HG03066 (cell line): ENCODE measurements around the gene LRRC46.

Experiments used
- ATAC-seq: cut with Tn5 transposase; IDR thresholded peaks from one replicate; pipeline ENCODE4 v1.9.1; 2021; ENCODE audit warnings: low read depth; ENCODE audit not compliant: unreplicated experiment

Gene LRRC46

DNA sequence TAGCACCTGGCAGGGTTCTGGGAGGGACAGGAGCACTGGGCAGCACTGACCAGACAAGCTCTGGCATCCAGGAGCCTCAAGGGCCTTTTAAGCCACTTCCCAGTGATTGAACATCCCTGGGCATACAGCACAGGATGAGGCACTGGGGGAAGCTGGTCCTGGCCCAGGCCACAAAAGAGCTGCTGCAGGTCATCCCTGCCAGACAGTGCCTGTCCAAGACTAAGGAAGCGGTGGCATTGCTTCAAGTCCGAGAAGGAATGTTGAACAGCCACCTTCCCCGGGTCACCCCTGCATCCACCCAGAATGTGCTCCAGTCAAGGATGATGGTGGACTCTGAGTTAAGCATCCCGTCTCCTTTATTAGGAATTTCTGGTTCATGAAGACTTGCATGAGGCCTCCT lies 8.7 kb upstream of the LRRC46 start:
- ATAC-seq: no peak

GRCh38 chr17:47823519-47823918 lies 8.0 kb upstream of the LRRC46 start:
- no peak for ATAC-seq

- ATAC-seq: no peak
These were observed 1.6 kb upstream of the LRRC46 start for GRCh38 chr17:47829870-47830269.

DNA sequence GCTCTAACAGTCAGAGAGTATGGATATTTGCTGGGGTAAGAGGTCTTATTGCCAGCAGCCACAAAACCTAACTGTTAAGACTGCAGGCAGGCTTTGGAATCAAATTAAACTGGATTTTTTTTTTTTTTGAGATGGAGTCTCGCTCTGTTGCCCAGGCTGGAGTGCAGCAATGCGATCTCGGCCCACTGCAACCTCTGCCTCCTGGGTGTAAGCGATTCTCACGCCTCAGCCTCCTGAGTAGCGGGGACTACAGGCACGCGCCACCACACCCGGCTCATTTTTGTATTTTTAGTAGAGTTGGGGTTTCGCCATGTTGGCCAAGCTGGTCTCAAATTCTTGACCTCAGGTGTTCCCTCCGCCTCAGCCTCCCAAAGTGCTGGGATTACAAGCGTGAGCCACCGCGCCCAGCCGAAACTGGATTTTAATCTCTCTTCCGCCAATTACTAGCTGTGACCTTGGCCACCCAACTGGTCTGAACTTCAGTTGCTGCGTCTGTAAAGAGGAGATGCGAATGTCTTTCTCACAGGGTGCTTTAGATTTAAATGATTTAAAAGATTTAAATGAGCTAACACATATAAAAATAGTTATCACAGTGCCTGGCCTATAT lies 971 bp upstream of the LRRC46 start:
- no peak for ATAC-seq

DNA sequence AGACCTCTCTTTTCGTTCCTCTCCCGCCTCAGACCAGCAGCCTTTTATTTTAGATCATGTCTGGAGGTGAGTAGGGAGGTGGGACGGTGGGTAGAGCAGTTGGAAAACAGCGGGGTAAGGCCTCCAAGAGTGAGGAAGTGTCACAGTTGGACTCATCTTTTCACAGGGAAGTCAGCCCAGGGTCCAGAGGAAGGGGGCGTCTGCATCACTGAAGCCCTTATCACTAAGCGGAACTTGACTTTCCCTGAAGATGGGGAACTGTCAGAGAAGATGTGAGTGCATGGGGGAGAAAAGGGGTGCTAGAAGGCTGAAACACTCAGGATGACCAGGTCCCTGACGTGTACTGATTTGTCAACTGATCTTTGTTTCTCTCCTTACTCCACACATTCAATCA lies 461 bp downstream of the LRRC46 start:
- ATAC-seq: no peak

DNA sequence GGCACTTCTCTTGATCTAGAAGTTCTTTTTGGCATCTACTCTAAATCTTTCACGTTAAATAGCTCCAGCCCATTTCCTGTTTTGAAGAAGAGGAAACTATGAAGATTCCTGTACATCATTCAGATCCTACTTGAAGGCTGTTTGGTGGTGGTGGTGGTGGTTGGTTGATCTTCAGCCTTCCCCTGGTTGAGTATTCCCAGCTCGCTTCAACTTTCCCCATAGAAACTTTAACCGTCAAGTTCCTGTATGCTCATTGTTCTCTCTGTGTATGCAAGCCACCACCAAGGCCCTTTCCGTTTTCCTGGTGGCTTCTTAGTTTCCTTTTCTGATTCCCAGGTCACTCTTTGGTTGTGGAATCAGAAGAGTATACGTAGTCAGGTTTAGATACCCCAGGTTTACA lies 3.3 kb downstream of the LRRC46 start:
- no peak for ATAC-seq

GRCh38 chr17:47836601-47837000 lies 5.1 kb downstream of the LRRC46 start:
- ATAC-seq: no peak

DNA sequence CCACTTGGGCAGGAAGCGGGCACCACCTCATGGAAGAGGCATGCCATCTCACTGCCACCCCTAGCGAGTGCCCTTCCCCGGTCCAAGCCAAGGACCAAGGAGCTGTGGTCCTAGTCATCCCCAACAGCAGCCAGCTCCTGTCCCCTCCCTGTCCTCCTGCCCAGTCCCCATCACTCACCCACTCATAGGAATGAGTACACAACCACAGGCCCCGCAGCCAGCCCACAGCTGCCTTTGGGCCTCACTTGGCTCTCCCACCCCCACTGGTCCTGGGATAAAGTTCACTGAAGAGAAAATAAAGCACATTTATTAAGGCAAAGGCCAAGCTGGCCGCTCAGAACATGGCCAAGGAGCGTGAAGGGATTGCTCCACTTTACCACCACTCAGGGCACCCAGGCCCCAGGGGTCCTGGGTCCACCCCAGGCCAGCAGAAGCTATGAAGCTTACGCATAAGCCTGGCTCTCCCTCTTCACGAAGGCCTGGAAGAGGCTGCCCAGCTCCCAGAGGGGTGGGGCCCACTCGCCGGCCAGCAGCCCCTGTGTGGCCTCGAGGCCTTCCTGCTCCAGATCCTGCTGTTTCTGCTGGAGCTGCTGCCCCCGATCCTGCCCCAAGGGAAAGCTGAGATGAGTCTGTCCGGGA lies 6.0 kb downstream of the LRRC46 start:
- no peak for ATAC-seq

DNA sequence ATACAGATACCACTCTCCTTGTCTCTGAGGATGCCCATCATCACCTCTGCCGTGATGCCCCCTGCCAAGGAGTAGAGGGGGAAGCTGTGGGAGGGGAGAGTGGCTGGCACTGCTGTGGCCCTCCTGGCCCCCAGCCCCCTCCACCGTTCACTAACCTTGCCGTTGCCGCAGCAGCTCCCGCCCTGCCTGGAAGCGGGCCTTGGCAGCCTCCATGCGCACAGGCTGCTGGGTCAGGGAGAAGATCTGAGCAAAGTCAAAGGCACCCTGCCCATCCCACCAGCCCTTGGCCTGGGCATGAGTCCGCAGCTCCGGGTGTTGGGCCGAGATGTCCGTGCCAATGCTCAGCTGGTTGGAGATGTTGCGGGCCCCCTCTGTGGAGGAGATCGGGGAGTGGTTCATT lies 7.2 kb downstream of the LRRC46 start:
- ATAC-seq: no peak

GRCh38 chr17:47839071-47839470 lies 7.6 kb downstream of the LRRC46 start:
- no peak for ATAC-seq

DNA sequence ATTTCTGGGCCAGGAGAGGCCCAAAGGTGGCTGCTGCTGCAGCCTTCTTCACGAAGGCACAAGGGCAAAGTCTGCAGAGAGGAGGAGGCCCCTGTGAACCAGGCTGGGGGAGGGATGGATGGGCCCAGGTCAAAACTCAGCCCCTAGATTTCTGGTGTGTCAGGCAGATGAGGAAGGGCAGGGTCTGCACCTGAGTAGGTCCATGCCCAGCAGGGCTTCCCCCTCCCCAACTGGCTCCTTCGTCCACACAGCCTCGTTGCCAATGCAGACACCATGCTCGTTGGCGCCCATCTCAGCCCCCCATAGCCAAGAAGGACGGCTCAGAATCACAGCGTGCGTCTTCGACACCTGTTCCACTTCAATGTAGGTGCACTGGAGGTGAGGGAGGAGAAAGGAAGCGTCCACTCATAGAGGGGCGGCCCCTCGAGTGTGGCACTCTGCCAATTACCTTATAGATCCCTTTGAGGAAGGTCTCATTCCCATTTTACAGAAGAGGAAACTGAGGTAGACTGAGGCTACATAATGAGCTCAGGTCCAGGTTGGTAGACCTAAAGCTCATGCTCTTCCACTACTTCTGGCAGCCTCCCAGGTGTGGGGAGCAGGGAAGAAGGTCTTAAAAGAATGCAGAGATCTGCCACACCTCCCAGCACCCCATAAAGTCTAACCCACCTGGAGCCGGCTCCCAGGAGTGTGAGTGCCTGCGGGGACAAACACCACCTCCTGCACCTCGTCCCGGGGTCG lies 8.7 kb downstream of the LRRC46 start:
- ATAC-seq: no peak

GRCh38 chr17:47840742-47841487 lies 9.4 kb downstream of the LRRC46 start, which contains the start of gene SCRN2:
TSS of gene SCRN2 (minus strand) at chr17:47841273. CDS start at chr17:47840843, 430 bp downstream.
- no peak for ATAC-seq

GRCh38 chr17:47841488-47842291 lies 10.2 kb downstream of the LRRC46 start:
- no peak for ATAC-seq

- ATAC-seq: no peak
These were observed 11.9 kb downstream of the LRRC46 start for GRCh38 chr17:47843391-47843730.

GRCh38 chr17:47844227-47844626 lies 12.8 kb downstream of the LRRC46 start:
- no peak for ATAC-seq

DNA sequence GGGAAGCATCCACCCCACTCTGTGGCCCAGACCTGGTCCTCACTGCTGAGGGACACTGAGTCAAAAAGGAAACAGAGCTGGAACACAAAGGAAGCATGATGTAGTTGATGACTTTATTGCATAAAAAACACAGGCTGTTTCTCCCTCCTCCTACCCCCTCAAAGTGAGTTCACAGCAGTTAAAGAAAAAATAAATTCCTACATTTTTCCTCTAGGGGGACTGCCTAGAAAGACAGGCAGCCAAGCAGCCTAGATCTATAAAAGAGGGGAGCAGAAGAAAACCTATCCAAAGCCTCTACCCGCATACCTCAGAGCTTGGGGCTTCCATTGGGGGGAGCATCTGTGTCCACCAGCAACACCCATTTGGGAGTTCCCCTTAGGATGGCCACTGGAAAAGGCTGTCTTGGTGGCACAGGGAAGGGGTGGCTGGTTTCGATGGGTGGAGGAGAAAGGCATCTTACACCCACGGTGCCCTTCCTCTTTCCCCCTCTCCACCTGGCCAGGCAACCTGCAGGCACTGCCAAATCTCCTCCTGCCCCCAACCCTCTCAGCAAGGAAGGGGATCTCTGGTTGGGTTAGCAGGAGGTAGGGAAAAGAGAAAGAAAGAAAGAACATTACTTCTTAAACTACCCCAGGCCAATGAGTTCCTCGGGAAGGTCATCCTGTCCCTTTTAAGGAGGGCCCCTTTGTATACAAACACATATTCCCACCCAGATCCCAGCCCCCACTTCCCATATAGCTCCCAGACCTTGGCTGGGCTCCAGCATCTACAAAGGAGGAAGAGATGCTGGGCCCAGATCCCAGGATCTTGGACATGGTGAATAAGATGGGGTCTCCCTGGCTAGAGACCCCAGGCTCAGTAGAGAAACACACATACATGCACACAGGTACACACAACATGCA lies 13.6 kb downstream of the LRRC46 start:
- ATAC-seq: no peak

DNA sequence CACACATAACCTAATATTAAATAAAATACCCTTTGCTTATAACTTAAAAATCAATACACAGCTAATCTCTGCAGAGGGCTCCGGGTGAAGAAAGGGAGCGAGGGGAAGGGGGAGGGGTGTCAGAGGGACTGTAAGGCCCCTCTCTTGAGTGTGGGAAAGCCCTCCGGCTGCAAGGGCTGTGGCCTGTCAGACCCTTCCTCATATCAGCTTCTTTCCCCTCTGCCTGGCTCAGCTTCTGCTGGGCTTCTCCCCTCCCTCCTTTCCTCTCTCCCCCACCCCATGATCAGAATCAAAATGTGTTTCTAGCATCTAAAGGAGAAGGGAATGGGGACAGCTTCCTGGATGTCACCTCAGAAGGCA lies 14.2 kb downstream of the LRRC46 start:
- ATAC-seq: no peak

DNA sequence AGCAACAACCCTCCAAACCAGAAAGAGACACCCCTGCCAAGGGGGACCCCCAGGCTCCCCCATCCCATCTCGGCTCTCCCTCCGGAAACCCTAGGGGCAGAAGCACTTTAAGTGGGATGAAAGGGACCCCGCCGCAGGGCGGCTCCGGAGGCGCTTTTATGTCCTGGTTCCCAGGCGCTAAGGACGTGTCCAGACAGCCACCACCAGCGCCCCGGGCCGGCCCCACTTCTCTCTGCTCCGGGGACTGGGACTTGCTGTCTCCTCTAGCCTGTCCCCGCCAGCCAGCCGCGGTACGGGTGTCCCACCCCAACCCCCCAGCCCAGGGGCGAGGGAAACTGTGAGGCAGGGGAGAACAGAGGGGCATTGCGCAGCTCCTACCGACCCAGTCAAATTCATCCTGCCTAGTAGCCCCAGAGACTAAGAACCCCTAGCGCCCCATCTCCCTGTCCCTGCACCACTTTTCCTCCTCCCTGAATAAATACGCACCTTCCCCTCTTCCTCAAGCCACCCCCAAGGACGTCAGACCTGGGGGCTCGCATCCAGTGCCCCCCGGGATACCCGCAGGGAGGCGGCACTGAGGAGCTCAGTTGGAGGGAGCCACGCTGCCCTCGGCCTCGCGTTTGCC lies 15.4 kb downstream of the LRRC46 start:
- no peak for ATAC-seq
